Vein endothelial cell (primary cell): ENCODE data around the gene GBF1. TPM values are rescaled to one million over a fixed set of nuclear protein-coding genes. Genes with fewer than 3 reads are reported as not detected.

ENCODE experiments used
- total RNA-seq: library from RNA; depleted of rRNA; stranded (reverse); fragments of >200 nt; gene quantifications from 2 replicates; pipeline ENCODE4 v1.2.3, GENCODE V29; 2012

The GBF1 gene, protein sequence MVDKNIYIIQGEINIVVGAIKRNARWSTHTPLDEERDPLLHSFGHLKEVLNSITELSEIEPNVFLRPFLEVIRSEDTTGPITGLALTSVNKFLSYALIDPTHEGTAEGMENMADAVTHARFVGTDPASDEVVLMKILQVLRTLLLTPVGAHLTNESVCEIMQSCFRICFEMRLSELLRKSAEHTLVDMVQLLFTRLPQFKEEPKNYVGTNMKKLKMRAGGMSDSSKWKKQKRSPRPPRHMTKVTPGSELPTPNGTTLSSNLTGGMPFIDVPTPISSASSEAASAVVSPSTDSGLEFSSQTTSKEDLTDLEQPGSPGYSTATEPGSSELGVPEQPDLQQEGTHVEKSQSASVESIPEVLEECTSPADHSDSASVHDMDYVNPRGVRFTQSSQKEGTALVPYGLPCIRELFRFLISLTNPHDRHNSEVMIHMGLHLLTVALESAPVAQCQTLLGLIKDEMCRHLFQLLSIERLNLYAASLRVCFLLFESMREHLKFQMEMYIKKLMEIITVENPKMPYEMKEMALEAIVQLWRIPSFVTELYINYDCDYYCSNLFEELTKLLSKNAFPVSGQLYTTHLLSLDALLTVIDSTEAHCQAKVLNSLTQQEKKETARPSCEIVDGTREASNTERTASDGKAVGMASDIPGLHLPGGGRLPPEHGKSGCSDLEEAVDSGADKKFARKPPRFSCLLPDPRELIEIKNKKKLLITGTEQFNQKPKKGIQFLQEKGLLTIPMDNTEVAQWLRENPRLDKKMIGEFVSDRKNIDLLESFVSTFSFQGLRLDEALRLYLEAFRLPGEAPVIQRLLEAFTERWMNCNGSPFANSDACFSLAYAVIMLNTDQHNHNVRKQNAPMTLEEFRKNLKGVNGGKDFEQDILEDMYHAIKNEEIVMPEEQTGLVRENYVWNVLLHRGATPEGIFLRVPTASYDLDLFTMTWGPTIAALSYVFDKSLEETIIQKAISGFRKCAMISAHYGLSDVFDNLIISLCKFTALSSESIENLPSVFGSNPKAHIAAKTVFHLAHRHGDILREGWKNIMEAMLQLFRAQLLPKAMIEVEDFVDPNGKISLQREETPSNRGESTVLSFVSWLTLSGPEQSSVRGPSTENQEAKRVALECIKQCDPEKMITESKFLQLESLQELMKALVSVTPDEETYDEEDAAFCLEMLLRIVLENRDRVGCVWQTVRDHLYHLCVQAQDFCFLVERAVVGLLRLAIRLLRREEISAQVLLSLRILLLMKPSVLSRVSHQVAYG (N-terminal part only)
- total RNA-seq, result 50.9 and 51.3 TPM in 2 replicates

DNA sequence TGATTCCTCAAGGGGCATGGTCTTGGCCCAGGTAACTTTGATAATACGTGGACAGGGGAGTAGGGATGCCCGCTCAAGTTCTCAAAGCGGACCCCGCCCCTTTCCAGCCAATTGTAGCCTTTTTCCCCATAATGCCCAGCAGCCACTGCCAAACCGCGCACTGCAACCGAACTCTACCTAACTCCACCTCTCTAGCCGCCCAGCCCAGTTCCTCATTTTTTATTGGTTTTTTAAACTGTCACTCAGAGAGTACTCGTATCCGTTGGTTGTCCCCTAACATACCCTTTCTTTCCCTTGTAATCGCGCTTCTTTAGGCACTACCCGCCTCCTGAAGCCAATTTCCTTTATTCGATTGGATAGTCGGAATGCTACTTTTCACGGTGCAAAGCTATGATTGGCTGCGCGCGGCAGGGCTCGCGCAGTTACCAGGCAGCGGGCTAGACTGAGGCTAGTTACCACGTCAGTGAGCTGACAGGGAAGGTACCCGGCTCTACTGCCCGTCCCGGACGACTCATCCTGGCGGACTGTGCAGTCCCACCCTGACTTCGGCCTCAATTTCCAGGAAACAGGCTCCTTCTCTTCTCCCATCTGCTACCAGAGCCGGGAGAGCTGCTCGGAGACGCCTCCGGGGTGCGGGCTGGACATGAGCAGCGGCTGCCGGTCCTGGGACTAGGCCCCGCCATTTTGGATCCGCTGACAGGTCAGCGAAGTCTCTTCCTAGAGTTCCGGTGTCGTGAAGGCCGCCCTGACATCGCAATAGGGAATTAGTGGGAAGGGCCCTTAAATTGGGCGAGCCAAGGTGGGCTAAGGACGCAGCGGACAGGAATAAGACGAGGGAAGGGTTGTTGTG, at the start of gene GBF1:
Gene GBF1 (plus strand): TSS at position 451 of the 850 bp plus-strand sequence. CDS start 13,407 bp downstream, outside the sequence.

DNA sequence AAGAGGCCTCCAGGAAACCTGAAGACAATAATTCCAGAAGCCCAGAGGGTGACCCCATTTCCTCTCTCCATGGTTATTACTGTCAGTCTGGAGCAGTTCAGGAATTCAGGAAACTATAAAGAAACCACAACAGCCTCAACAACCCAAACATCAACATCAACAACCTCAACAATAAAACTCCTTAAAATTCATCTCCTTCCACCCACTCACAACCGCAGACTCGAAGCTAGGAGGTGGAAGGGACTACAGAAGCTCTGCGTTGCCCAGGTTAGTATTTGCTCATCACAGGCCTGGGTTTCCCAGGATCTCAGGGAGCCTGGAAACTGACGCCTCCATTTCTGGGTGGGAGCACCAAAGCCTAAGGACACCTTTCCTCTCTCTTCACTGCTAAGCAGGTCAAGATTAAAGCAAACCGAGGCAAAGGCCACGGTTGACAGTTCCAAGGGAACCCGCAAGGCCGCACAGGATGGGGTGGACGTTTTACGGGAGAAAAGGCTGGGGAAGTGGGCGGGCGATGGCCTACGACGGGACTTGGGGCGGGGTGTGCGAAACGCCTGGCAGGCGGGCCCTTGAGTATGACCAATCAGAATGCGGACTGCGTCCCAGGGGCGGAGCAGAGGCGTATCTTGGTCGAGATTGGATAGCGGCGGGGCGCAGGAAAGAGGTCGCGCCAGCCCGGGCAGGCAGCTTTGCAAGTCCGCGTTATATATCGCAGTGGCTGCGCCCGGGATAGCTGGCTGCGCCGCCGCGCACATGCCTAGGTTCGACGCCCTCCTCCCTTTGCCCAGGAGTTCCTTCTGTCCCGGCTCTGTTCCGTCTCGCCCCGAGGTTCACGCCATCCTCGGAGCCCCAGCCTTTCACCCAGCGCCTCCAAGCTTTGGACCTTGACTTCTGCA, 19.4 kb upstream of the GBF1 start, which contains the start of gene ELOVL3:
Gene ELOVL3 (plus strand): TSS at position 654 of the 896 bp plus-strand sequence. CDS start 250 bp downstream, outside the sequence.

DNA sequence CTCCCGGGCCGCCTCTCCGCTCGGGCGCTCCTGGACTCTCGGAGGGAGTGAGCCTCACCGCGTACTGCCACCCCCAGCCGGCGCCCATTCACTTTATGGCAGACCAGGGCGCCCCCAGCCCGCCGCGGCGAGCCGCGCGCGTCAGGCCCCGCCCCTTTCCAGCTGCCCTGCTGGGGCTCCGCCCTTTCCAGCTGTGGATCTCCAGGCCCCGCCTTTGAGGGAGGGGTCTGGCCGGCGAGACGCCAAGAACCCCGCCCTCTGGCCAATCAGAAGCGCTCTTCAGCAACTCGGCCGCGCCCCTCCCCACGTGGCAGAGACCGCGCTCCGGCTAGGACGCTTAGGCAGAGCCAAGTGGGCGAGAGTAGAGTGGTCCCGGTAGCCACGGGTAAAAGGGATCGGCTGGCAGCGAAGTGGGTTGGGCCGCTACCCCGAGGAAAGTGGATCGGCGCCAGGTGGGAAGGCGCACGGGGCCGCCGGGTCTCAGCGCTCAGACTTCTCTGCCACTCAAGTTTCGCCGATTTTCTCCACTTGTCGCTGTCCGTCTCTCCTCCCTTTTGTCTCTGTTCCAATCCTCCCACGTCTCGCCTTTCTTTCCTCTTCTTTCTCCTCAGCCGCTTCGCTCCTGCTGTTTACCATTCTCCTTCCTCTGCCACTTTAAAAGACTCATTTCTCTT, 3.8 kb upstream of the GBF1 start, which contains the start of gene PITX3:
Gene PITX3 (minus strand): TSS at position 69 of the 674 bp plus-strand sequence. CDS start 9,432 bp downstream, outside the sequence.

DNA sequence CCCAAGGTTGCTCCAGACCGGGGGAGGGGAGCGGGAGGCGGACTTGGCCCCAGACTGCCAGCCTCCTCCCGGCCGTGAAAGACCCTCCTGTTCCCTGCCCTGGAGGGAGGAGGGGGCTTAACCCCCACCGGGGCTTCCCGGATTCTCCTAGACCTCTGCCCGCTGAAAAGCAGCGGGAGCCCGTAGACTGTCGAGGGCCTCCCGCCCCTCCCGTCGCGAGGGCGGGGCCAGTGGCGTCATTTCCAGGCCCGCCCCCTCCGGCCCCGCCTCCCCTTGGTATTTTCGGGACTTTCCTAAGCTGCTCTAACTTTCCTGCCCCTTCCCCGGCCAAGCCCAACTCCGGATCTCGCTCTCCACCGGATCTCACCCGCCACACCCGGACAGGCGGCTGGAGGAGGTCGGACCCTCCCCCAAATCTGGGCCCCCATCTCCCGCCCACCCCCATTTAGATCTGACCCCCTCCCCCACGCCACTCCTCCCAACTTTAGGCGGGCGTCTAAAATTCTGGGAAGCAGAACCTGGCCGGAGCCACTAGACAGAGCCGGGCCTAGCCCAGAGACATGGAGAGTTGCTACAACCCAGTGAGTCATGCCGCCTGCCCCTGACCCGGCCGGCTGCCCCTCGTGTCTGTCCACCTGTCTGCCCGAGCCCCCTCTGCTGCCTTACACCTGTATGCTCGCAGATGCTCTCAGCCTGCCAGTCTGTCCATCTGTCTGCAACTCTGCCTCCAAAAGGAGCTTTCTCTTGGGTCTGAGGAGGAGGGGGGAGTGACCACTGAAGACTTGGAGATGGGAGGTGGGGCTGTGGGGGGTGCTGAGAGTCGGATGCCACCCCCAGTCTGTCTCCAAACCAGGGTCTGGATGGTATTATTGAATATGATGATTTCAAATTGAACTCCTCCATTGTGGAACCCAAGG, 150.3 kb downstream of the GBF1 start, which contains the start of gene NFKB2:
Gene NFKB2 (plus strand): TSS at position 306 of the 917 bp plus-strand sequence. CDS start 255 bp downstream, at position 561.

DNA sequence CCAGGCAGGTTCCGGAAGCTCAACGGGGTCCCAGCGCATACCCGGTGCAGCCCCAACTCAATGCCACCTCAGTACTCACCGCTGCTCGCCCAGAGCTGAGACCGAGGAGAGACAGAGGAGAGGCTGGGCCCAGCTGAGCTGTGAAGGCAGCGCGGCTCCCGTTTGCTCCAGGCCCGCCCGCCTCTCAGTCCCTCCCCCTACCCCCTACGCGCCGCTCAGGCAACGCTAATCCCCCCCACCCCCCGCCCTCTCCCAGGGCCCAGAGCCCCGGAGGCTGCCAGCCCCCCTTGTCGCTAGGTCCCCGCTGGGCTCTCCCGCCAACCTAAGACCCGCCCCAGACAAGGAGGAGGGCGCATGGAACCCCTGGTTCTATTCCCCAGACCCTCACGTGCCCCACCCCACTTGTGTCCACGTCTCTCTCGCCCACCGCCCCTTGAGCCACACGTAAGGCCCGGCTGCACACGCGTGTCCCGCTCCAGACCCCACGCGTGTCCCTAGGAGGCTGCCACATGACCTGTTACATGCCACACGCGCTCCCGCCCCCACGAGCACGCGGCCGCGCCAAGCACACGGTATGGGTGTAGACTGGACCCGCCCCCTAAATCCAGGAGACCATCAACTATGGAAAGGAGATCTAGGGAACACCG, 173.4 kb downstream of the GBF1 start, which contains the start of gene PSD:
Gene PSD (minus strand): TSS at position 164 of the 647 bp plus-strand sequence. CDS start 1,747 bp downstream, outside the sequence.

DNA sequence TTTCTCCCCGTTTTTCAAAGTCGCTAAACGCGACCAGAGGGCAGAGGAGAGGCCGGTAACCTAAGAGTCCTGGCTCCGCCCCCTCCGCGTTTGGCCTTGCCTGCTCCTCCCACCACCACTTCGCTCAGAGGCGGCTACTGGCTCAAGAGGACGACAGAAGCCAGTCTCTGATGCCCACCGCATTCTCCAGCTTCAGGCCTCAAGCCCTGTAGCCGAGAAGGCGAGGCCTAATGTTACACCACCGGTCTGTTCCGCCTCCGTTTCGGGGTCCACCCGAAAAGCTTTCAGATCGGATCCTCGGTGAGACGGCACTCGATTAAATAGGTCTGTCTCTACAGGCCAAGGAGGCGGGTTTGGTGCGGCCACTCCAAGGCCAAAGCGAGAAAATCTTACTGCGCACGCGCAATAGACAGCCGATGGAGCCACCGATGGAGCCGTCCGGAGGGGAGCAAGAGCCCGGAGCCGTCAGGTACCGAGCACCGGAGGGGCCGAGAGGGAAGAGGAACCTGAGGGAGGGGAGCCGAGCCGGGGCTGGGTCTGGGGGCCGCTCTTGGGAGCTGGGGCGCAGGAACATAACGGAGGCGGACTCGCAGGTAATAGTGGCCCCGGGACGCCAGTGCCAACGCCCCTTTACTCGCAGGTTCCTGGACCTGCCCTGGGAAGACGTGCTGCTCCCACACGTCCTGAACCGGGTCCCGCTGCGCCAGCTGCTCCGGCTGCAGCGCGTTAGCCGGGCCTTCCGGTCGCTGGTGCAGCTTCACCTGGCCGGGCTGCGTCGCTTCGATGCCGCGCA, 175.6 kb downstream of the GBF1 start, which contains the start of gene FBXL15:
Gene FBXL15 (plus strand): TSS at position 123 of the 793 bp plus-strand sequence. CDS start 294 bp downstream, at position 417.

Other genes starting within 250 kb of the GBF1 start
- 7.3 and 8.5 TPM in 2 replicates for gene ARMH3, start 189.4 kb upstream of the GBF1 start, total RNA-seq
- 34.4 and 37.6 TPM in 2 replicates for gene HPS6, start 180.2 kb upstream of the GBF1 start, total RNA-seq
- 72.3 and 99.3 TPM in 2 replicates for gene LDB1, start 125.2 kb upstream of the GBF1 start, total RNA-seq
- 20.2 and 29.7 TPM in 2 replicates for gene PPRC1, start 112.5 kb upstream of the GBF1 start, total RNA-seq
- gene NOLC1, start 93.1 kb upstream of the GBF1 start, total RNA-seq, result 50.6 and 55.4 TPM in 2 replicates
- not detected in 2 replicates for gene ELOVL3, start 19.2 kb upstream of the GBF1 start, total RNA-seq
- gene PITX3, start 4.0 kb upstream of the GBF1 start, total RNA-seq, result not detected in 2 replicates
- gene NFKB2, start 150.2 kb downstream of the GBF1 start, total RNA-seq, result 27.1 and 28.0 TPM in 2 replicates
- gene PSD, start 173.3 kb downstream of the GBF1 start, total RNA-seq, result 0.33 TPM in 1 of 2 replicates, not detected in the other
- gene FBXL15, start 175.3 kb downstream of the GBF1 start, total RNA-seq, result 5.1 and 9.8 TPM in 2 replicates
- gene CUEDC2, start 187.0 kb downstream of the GBF1 start, total RNA-seq, result 40.4 and 75.5 TPM in 2 replicates
- not detected in 2 replicates for gene C10orf95, start 206.0 kb downstream of the GBF1 start, total RNA-seq